Raji (cell line): Measurements from ENCODE around the gene DTNB.

Experiments
- POLR2A ChIP-seq: IDR thresholded peaks from 2 replicates; pipeline ENCODE4 v1.6.1; 2011; ENCODE audit warnings: low read depth, low read length, control low read depth; ENCODE audit not compliant: insufficient read depth

The DTNB gene

DNA sequence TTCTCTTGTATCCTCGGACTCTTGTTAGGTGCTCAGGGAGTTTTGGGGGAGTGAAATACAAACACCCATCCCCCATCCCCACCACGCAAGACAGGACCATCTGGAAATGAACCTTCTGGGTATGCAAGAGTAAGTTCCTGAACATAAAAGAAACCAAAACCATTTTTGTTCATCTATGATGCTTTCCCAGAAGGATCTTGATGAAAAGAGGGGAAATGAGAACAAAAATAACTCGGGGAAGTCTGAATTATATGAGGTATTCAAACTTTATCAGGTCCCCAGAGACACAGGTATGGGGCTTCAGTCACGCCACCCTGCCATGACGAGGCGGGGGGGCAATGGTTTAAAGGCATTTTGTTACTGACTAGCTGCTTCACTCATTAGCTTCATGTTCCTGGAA lies 263.0 kb downstream of the DTNB start:
- TF ChIP-seq POLR2A, result no peak

DNA sequence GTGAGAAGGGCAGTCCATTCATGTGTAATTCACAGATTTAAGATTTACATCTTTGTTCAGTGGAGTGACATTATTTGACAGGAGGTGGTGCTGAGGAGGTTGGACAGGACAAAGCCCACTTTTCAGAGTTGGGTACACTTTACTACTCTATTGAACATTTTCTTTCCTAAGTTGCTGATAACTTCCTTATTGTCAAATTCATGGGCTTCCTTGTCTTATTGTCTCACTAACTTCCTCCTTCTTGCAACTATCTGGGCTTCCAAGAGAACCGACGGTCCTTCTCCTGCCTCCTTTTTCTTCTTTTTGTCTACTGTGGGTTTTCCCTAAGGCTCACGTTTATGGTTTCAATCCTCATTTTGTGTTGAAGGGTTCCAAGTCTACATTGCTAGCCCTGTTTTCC lies 263.9 kb downstream of the DTNB start:
- no peak for TF ChIP-seq POLR2A

DNA sequence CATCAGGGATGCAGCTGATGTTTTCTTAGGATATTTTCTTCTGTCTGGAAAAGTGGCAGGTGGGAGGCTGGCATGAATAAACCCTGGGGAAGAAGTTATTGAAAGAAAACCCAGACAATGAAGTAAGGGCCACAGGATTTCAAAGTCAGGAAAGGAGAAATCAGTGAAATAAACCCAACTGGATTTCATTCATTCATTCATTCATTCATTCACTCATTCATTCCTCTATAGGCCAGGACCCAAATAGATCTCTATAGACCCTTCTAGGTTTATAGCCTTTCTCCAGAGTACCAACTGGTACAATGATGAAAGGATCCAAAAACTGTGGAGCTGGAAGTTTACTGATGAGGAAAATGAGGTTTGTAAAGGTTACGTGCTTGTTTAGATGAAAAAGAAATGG lies 264.3 kb downstream of the DTNB start:
- no peak for TF ChIP-seq POLR2A

DNA sequence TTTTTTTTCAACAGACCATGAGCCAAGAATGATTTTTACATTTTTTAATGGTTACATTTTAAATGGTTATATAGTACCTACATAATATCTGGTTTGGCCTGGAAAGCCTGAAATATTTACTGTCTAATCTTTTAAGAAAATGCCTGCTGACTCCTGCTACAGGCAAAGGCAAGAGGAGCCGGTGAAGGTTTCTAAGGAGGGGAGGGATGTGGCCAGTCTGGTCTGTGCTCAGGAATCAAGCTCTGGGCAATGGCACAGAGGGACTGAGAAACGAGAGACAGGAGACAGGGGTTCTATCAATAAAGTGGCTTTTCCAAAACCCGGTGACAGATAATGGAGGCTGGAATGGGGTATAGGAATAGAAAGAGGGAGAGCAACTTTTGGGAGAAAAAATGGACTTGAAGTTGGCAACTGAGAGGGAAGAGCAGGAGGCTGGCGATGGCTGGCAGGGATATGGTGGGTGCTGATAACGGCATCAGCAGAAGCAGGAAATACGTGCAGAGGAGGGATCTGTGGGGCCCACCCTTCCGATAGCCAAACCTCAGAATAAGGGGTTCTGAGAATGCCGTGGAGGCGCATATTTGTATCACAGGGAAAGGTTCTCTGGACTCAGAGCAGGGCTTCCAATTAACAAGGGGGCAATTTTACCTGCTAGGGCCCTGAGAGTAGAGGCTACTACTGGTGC lies 267.6 kb downstream of the DTNB start:
- no peak for TF ChIP-seq POLR2A

DNA sequence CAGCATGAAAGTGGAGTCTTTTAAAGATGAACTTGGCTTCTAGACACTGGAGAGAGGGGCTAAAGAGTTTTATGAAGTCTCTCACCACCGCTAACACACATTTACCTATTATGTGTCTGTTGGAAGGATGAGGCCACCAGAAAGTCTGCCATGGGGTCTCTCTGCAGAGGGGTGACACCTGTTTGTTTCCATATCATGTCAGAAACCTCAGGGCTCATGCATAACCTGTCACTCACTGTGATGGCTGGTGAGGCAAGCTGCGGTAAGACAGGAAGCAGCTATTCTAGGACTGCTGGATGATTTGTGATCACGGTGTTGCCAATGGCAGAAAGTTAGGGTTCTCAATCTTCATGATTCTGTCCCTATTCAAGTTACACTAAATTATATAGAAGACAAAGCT lies 270.9 kb downstream of the DTNB start:
- no peak for TF ChIP-seq POLR2A

DNA sequence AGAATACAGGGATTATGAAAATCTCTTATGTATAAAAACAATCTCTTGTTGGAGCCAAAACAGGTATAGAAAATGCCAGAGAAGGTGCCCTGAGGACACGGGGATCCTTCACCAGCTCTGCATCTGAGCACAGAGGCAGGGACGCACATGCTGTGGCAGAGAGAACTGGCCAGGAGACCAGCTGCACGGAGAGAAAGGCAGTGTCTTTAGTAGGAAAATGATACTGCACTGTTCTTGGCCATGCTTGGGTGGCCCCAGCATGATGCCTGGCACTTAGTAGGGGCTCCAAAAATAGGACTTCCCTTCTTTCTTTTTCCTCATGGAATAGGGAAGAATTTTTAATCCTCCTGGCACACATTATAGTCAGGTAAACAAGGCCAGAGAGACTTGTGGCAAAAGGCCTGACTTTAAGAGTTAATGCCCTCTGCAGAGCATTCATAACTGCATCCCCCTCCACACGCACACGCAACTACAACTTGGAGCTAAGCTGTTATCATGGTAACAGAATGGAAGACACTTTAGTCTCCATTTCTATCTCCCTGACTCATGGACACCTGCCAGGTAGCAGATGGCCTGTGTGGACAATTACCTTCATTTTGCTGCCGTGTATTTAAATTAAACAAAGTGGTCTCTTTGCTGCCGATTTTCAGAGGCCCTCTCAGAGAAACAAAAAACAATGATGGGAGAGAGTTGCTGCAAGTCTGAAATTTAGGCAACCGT lies 271.9 kb downstream of the DTNB start:
- no peak for TF ChIP-seq POLR2A

DNA sequence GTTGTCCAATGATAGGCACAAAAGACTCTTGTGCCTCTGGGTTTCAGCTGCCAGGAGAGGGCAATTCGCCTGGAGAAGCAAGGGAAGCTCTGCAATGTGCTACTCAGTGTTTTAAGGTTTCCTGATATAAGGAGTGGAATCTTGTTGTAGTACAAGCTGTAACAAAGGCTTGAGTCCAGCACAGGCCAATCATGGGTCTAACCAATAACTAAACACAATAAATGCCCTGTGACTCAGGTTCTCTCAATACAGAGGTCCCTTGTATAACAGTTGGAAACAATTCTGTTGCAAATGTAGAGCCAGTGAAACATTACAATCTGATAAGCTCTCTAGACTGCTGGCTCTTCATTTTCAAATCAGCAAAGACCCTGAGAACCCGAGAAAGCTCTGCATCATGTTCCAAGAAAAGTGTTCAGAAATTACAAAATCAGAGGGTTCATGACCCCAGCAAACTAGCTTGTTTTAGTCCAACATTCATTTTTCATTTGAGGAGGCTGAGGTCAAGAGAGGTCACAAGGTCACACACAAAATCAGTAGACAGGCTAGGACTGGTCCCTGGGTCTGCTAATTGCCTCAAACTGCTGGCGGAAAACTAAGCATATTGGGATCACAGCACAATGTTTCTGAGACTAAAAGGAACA lies 272.7 kb downstream of the DTNB start:
- TF ChIP-seq POLR2A, result no peak

DNA sequence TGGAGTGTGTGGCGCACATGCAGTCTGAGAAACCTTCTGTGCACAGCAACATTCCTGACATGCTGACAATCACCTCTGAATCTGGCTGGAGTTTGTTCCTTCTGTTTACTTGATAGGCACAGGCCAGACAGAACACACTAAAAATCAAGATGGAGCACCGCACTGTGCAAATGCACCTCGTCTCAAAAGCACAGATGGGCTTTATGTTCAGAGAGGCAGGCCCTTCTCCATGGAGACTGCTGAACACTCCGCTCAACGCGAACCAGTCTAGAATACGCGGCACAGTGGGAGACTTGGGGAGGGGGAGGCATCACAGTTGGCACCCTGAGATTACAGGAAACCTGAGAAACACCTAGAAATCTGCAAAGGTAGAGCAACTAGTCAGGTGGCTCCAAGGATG lies 273.2 kb downstream of the DTNB start:
- TF ChIP-seq POLR2A, result no peak

DNA sequence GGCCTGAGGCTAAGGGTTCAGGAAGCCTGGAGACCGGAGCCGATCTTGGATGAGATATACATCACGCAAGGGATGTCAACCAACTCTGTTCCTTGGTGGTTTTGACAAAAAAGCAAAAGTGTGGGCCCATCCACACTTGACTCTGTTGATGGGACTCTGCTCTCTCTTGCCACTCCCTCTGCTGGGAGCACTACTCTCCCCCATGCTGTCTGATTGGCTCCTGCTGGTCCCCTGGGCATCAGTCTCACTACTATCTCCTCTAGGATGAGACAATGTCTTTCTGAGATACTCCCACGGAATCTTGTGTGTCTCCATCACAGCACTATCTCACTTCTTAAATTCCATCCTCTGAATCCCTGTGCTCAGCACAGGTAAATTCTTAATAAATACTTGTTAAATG lies 274.8 kb downstream of the DTNB start:
- no peak for TF ChIP-seq POLR2A

DNA sequence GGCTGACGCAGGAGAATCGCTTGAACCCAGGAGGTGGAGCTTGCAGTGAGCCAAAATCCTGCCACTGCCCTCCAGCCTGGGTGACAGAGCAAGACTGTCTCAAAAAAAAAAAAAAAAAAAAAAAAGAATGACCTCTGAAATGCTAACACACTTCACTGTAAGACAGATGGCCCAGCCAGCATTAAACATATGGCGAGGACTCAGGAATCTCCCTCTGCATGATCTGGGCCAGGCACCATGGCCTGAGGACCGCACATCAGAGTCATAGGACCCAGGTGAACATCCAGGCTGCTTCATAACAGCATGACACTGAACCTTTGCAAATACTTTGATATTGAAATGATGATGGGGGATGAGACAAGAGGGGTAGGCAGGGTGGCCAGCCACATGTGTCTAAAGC lies 275.6 kb downstream of the DTNB start:
- no peak for TF ChIP-seq POLR2A

DNA sequence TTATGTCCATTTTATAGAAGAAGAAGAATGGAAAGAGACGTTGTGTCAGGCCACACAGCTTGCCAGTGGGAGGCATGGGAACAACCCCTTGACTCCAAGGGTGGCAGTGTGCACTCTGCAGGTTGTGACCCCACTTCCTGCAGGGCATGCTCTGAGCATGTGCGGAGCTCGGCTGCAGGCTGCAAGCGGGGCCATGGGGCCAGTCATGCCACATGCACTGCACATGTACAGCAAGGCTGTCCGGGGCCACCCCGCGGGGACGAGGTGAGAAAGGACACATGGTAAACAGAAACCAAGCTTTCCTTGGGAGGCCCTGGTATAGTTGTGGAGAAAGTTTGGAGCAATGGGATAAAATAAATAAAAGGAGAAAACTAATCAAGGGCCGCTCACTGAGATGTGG lies 284.2 kb downstream of the DTNB start:
- TF ChIP-seq POLR2A, result no peak

DNA sequence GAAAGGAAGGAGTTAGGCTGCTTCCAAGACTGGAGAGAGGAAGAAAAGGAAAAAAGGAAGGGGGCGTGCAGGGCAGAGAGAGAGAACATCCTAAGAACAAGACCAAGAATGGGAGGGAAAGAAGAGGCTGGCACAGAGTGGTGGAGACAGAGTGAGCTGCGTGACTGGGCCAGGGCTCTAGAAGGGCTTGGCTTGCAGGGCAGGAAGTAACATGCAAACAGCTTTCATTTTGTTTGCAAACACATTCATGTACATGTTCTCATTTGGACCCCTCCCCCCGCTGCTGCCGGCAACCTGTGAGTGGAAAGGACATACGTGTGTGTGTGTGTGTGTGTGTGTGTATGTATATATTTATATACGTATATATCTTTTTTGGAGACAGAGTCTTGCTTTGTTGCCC lies 284.9 kb downstream of the DTNB start:
- no peak for TF ChIP-seq POLR2A

DNA sequence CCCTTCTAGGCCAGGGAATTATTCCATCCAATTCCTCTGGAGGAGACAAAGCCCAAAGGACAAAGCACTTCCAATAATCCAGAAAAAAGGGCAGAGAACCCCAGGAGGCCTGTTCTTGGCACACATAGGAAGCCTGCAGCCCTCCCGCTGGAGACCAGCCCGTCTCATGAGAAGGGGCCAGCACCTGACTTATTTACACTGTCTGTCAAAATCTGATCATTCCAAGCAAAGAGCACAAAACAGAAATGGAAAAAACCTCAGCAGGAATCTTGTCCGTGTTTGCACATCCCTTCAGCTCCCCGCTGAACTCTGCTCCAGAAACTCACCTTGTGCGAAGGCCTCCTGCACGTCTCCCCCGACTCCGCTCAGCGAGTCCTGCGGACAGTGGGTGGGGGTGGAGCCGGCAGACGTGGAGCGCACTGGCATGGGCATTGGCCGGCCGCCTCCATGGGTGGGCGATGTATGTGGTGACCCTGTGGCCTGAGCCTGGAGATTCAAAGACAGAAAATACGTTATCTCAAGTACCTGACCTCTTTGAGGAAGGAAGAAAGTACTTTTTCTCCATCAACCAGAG lies 285.4 kb downstream of the DTNB start:
- no peak for TF ChIP-seq POLR2A

DNA sequence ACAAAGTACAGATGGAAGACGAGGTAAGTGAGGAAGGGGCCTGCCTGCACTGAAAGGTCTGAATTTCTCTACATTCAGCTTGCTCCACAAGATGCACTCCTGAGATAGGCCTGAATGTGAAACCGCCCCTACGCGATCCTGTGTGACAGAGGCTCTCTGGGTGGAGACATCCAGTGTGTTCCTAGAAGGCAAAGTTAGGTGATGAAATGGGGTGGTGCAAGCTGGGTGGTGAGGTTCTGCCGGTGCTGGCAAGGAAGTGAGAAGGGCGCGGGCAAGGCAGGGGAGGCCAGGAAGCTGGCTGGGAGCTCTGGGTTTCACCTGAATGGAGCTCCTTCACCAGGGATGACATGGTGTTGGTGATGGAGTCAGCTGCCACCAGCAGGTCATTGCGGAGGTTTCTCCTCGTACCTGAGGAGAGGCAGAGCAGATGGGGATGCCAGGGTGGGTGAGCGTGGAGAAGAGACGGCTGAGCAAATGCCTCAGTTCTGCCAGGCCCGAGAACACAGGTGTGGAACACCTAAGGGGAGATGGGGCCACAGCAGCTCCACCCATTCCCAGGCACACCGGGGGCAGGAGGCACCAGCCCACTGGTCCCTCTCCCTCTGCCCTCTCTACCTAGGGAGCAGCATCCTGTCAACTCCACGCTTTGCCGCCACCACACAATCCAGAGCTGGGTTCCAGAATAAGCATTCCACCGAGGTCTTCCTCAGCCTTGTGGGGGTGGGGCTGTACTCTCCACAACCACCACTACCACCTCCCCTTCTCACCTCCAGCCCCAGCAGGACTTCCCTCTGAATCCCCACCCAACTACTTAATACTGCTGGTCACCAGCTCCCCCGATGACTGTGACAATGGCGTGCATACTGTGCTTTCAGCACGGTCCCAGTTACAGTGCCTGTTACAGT lies 286.2 kb downstream of the DTNB start:
- TF ChIP-seq POLR2A, result no peak

DNA sequence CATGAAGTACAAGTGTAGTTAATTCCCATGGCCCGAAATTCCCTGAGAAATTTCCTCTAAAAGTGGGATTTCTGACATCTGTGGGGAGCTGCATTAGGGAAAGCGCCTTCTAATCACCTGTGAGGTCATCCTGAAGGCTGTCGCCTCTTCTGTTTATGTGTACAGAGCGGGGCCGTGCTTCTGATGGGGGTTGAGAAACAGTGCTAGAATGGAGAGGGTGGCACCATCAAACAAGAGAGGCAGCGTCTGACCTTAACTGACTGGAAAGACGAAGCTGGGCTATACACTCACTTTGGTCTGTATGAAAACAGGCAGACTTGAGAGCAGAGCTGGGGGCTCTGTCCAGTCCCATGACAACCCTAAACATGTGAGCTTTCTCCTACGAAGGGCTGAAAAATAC lies 287.5 kb downstream of the DTNB start:
- no peak for TF ChIP-seq POLR2A

DNA sequence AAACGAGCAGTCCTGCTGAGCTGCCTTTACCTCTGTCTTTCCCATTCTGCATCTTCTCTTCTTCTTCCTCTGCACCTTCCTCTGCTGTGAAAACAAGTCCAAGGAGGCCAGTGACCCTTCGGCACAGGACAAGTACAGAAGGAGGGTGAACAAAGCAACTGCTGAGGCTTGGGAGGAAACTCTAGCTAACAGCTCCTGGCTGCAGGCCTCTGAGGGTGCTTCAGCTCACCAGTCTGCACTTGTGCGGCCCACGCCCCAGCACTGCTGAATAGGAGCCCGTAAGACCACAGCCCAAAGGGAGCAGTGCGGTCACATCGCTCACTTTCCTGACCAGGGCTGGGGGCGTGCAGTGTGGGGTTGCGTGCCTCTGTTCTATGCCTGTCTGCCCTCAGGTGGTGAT lies 289.6 kb downstream of the DTNB start:
- no peak for TF ChIP-seq POLR2A

DNA sequence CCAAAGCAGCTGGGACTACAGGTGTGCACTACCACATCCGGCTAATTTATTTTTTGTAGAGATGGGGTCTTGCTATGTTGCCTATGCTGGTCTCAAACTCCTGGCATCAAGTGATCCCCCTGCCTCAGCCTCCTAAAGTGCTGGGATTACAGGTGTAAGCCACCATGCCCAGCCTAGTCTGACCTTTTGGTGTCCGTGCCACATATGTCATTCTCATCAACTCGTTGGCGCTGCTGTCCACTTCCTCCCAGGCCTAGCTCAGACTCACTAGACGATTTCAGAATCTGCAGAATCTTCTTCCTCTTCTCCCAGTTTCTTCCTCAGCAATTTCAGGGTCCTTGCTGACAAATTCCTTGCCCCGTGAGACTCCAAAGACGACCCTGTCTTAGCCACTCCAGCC lies 291.9 kb downstream of the DTNB start:
- TF ChIP-seq POLR2A, result no peak
